Endothelial cell of umbilical vein (primary cell): Measurements from ENCODE around the gene WDR86.

ENCODE experiments used
- EZH2 ChIP-seq: IDR thresholded peaks from 2 replicates; pipeline ENCODE4 v1.6.1; 2012; ENCODE audit warnings: borderline replicate concordance, low read depth, mild to moderate bottlenecking, moderate library complexity, low read length, inconsistent platforms; ENCODE audit not compliant: severe bottlenecking
- MAX ChIP-seq: IDR thresholded peaks from 2 replicates; pipeline ENCODE4 v1.6.1; 2011; ENCODE audit not compliant: insufficient read depth, insufficient read length
- MYC ChIP-seq: IDR thresholded peaks from one replicate; pipeline ENCODE4 v1.6.1; 2011; ENCODE audit warnings: mild to moderate bottlenecking, low read depth, low read length
- POLR2A ChIP-seq: IDR thresholded peaks from 2 replicates; pipeline ENCODE4 v1.6.1; 2012; ENCODE audit warnings: low read depth, mild to moderate bottlenecking, control low read depth, low read length
- POLR2AphosphoS5 ChIP-seq: IDR thresholded peaks from 2 replicates; pipeline ENCODE4 v1.6.1; 2012; ENCODE audit warnings: low read depth, mild to moderate bottlenecking, control low read depth, low read length, moderate library complexity; ENCODE audit not compliant: insufficient read depth
- TF ChIP-seq, protein P1 (sequence below), 2 donors: IDR thresholded peaks; 1 replicate in 1 of 2; 2 replicates in 1 of 2; pipeline ENCODE4 v1.5.1; 2011; ENCODE audit warnings: low read length in 2 of 2, mild to moderate bottlenecking in 2 of 2, moderate library complexity in 2 of 2, control low read depth in 1 of 2, inconsistent platforms in 1 of 2, low read depth in 1 of 2; ENCODE audit not compliant: insufficient read depth in 1 of 2; ENCODE audit errors: extremely low read depth in 1 of 2

DNA sequence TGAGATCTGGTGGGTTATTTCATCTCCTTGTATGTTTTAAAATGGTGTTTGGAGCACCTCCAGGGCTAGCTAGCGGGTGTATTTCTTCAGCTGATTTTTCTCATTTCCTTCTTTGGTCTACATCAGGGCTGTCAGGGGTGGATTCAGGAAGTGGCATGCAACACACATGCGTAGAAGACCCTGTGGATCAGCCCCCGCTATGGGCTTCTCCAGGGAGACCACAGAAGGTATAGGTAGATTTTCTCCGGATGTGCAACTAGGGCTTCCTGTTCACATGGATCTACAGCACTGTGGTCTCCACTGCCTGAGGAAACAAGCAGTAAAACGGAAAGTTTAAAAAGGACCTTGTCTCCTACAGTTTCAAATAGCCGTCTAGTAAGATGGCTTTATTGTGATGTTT lies 57.9 kb downstream of the WDR86 start:
- TF ChIP-seq, protein P1, sequence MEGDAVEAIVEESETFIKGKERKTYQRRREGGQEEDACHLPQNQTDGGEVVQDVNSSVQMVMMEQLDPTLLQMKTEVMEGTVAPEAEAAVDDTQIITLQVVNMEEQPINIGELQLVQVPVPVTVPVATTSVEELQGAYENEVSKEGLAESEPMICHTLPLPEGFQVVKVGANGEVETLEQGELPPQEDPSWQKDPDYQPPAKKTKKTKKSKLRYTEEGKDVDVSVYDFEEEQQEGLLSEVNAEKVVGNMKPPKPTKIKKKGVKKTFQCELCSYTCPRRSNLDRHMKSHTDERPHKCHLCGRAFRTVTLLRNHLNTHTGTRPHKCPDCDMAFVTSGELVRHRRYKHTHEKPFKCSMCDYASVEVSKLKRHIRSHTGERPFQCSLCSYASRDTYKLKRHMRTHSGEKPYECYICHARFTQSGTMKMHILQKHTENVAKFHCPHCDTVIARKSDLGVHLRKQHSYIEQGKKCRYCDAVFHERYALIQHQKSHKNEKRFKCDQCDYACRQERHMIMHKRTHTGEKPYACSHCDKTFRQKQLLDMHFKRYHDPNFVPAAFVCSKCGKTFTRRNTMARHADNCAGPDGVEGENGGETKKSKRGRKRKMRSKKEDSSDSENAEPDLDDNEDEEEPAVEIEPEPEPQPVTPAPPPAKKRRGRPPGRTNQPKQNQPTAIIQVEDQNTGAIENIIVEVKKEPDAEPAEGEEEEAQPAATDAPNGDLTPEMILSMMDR (IDR thresholded peaks at IDR 0.05; ENCODE audit: extremely low read depth in 1 of 2, insufficient read depth in 1 of 2, low read depth in 1 of 2, low read length in 2 of 2): no peak
- TF ChIP-seq POLR2A: no peak
- no peak for TF ChIP-seq POLR2AphosphoS5
- no peak for TF ChIP-seq MAX
- TF ChIP-seq EZH2: no peak
- no peak for TF ChIP-seq MYC
